Progenitor cell of endocrine pancreas (in vitro differentiated cells): Measurements from ENCODE around the gene ANKRD33B. TPM values are rescaled to one million over a fixed set of nuclear protein-coding genes. Genes with fewer than 3 reads are reported as not detected.

Source experiments
- DNase-seq: peaks from one replicate; pipeline ENCODE4 v3.0.0; 2021; ENCODE audit warnings: low spot score; ENCODE audit not compliant: unreplicated experiment
- H3K27ac Mint-ChIP-seq: 2 replicates; pipeline ENCODE4 v1.8.0; 2021; ENCODE audit warnings: mild to moderate bottlenecking, moderate library complexity, mixed read lengths
- H3K27me3 Mint-ChIP-seq: 2 replicates; pipeline ENCODE4 v1.8.0; 2021; ENCODE audit warnings: mixed read lengths
- H3K36me3 Mint-ChIP-seq: 2 replicates; pipeline ENCODE4 v1.8.0; 2022; ENCODE audit warnings: mixed read lengths; ENCODE audit not compliant: insufficient read depth
- H3K4me1 Mint-ChIP-seq: 2 replicates; pipeline ENCODE4 v1.8.0; 2021; ENCODE audit warnings: low read depth, mixed read lengths
- H3K4me3 Mint-ChIP-seq: 2 replicates; pipeline ENCODE4 v1.8.0; 2021; ENCODE audit warnings: low read depth, mild to moderate bottlenecking, moderate library complexity, mixed read lengths
- H3K9me3 Mint-ChIP-seq: 2 replicates; pipeline ENCODE4 v1.8.0; 2021; ENCODE audit warnings: low read depth, mixed read lengths
- total RNA-seq: library from RNA; stranded (reverse); gene quantifications from 2 replicates; pipeline ENCODE4 v1.2.1, GENCODE V29; 2021
- TF ChIP-seq, protein P1 (sequence below): fragments of 200-600 bp; sonication (generic); IDR thresholded peaks from one replicate; pipeline ENCODE4 v1.5.0; 2021; ENCODE audit warnings: antibody characterized with exemption, mild to moderate bottlenecking; ENCODE audit not compliant: unreplicated experiment

ANKRD33B gene
- total RNA-seq, 1 donor from 2014 or later, result 2.1 TPM

DNA sequence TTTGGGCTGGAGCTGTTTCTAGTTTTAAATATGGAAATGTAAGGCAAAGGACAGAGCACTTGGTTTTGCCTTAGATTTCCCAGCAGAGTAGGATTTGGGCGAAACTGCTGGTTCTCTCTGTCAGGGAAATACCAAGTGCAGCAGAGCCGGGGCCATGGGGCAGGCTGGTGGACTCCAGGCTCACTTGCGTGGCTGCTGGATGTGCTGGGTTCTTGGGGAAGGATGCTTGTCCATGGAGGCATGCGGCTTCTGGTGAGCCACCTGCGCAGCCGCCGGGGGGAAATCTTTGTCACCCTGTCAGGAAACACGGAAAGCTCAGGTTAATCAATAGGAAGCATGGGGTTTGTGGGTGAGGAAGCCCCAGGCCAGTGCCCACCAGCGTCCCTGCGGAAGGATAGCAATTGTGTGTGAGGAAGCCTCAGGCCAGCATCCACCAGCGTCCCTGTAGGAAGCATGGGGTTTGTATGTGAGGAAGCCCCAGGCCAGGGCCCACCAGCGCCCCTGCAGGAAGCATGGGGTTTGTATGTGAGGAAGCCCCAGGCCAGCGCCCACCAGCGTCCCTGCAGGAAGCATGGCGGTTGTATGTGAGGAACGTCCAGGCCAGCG is 117.1 kb downstream of the ANKRD33B start:
- H3K9me3 Mint-ChIP-seq, result no peaks in the 10 kb centered on the region
- no peak overlapping the region for H3K4me3 Mint-ChIP-seq
- TF ChIP-seq, protein P1, sequence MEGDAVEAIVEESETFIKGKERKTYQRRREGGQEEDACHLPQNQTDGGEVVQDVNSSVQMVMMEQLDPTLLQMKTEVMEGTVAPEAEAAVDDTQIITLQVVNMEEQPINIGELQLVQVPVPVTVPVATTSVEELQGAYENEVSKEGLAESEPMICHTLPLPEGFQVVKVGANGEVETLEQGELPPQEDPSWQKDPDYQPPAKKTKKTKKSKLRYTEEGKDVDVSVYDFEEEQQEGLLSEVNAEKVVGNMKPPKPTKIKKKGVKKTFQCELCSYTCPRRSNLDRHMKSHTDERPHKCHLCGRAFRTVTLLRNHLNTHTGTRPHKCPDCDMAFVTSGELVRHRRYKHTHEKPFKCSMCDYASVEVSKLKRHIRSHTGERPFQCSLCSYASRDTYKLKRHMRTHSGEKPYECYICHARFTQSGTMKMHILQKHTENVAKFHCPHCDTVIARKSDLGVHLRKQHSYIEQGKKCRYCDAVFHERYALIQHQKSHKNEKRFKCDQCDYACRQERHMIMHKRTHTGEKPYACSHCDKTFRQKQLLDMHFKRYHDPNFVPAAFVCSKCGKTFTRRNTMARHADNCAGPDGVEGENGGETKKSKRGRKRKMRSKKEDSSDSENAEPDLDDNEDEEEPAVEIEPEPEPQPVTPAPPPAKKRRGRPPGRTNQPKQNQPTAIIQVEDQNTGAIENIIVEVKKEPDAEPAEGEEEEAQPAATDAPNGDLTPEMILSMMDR, result no peak
- H3K36me3 Mint-ChIP-seq, result peaks cover 29% of the 10 kb centered on the region
- DNase-seq, result no peak
- H3K4me1 Mint-ChIP-seq, result no peaks in the 10 kb centered on the region
- no peaks in the 10 kb centered on the region for H3K27me3 Mint-ChIP-seq
- no peak overlapping the region for H3K27ac Mint-ChIP-seq

DNA sequence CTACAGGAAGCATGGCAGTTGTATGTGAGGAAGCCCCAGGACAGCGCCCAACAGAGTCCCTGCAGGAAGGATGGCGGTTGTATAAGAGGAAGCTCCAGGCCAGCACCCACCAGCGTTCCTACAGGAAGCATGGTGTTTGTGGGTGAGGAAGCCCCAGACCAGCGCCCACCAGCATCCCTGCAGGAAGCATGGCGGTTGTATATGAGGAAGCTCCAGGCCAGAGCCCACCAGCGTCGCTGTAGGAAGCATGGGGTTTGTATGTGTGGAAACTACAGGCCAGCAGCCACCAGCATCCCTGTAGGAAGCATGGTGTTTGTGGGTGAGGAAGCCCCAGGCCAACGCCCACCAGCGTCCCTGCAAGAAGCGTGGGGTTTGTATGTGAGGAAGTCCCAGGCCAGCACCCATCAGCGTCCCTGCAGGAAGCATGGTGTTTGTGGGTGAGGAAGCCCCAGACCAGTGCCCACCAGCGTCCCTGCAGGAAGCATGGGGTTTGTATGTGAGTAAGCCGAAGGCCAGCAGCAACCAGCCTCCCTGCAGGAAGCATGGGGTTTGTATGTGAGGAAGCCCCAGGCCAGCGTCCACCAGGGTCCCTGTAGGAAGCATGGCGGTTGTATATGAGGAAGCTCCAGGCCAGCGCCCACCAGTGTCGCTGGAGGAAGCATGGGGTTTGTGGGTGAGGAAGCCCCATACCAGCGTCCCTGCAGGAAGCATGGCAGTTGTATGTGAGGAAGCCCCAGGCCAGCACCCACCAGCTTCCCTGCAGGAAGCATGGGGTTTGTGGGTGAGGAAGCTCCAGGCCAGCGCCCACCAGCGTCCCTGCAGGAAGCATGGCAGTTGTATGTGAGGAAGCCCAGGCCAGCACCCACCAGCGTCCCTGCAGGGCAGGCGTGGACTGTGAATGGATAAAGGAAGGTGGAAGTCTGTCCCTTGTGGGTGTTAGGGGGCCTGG is 118.1 kb downstream of the ANKRD33B start:
- H3K36me3 Mint-ChIP-seq, result peaks cover 33% of the 10 kb centered on the region
- DNase-seq, result no peak
- peaks cover 1% of the 10 kb centered on the region for H3K9me3 Mint-ChIP-seq
- H3K27me3 Mint-ChIP-seq, result no peaks in the 10 kb centered on the region
- no peak overlapping the region for H3K27ac Mint-ChIP-seq
- TF ChIP-seq, protein P1, result no peak
- no peaks in the 10 kb centered on the region for H3K4me1 Mint-ChIP-seq
- no peak overlapping the region for H3K4me3 Mint-ChIP-seq

DNA sequence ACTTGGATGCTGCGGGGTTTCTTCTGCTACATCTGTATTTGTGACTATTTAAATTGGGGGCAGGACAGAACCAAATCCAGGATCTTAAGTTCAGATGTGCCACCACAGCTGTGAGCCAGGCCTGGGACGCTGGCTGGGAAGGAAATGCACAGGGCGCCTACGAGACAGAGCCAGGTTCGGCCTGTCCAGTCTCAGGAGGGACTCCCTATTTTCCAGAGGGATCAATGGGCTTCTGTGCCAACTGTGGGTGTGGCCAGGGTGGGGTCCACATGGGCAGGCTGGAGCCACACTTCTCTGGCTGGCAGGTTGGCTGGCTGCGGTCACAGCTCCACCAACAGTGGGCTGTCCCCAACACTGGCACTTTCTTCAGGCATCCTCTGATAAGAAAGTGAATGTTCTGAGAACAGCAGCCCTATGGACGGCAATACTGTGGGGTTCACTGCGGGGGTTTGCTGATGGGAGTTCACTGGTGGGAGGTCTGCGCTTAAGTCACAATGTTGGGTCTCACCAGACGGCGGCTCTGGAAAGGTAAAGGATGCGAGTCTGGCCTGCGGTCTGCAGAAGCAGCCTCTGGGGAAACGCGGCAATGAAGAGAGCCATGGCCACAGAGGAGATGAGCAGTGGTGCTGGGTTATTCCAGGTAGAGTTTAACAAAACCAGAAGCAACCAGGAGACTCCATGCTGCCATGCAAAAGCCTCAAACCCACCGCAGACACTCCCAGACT is 119.1 kb downstream of the ANKRD33B start:
- Mint-ChIP-seq H3K4me3 (no peak overlapping the region), H3K9me3 (peaks cover 6% of the 10 kb centered on the region), H3K27me3 (no peaks in the 10 kb centered on the region), H3K36me3 (peaks cover 28% of the 10 kb centered on the region), H3K27ac (no peak overlapping the region), H3K4me1 (no peaks in the 10 kb centered on the region)
- DNase-seq, result no peak
- TF ChIP-seq, protein P1, result no peak

DNA sequence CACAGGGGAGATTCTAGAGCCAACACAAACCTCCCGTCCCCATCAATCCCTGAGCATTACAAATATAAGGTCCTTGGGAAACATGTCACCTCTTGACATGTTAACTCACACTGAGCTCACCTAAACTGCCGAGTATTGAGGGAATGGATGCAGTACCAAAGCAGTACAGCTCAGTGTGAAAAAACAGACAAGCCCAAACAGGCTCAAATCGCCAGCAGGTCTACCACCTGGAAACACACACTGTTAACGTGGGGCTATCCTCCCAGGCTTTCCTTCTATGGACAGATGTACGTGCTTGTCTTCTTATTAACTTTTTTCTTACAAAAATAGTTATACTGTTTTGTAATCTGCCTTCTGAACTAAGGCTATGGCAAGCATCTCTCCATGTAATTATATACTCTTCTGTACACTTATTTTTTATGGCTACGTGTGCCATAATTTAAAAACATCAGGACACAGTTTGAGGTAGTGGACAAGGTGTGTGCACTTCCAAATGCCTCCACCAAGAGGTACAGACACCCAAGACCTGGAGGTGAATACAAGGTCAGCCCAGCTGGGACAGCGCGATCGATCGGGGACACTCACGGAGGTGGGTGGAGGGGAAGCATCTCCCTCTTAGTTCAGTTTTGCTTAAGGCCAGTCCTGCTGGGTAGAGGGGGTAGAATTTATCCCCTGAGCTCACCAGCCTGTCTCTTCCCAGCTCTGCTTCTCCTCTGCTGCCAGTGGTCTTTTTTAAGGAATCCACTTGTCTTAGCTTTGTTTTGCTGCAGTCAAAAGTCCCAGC is 120.6 kb downstream of the ANKRD33B start:
- TF ChIP-seq, protein P1, result no peak
- H3K27ac Mint-ChIP-seq, result no peak overlapping the region
- H3K4me1 Mint-ChIP-seq, result no peaks in the 10 kb centered on the region
- H3K9me3 Mint-ChIP-seq, result peaks cover 6% of the 10 kb centered on the region
- H3K27me3 Mint-ChIP-seq, result no peaks in the 10 kb centered on the region
- peaks cover 32% of the 10 kb centered on the region for H3K36me3 Mint-ChIP-seq
- no peak for DNase-seq
- no peak overlapping the region for H3K4me3 Mint-ChIP-seq
